Dedifferentiated amniotic fluid mesenchymal stem cell (primary cell): ENCODE data around the gene GUCA2A.
A peak's percentile ranks its signal among the peaks of the same experiment; 100 is the strongest.
"Not testable (repeated sequence)": the region's sequence is repeated elsewhere in the genome, so short reads cannot be mapped to it uniquely, and the experiment has no call there.

ENCODE experiments used
- DNase-seq: peaks from one replicate; pipeline ENCODE4 v3.0.0-alpha.2; 2016; ENCODE audit errors: extremely low spot score

Gene GUCA2A, protein sequence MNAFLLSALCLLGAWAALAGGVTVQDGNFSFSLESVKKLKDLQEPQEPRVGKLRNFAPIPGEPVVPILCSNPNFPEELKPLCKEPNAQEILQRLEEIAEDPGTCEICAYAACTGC

GRCh38 chr1:42164551-42165420, at the start of gene GUCA2A:
TSS of gene GUCA2A (minus strand) at chr1:42164745. CDS start at chr1:42164712, 33 bp downstream.
- DNase-seq, result no peak

DNA sequence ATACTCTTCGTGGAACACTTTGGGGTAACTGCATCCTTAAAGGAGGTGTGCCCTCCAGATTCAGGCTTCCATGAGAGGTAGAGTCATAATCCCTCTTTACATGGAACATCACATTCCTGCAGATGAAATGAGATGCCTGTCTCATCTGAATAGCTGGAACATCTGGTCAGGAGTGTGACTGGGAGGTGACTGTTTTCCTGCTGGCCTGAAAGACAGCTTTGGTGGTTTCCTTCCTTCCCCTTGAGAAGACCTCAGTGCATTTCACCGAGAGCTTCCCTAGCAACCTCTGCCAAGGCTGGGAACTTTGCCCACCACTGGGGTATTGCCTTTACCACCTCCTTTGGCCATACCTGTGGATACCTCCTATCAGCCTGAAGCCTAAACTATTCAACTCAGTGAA, 46.7 kb upstream of the GUCA2A start:
- DNase-seq, result no peak

DNA sequence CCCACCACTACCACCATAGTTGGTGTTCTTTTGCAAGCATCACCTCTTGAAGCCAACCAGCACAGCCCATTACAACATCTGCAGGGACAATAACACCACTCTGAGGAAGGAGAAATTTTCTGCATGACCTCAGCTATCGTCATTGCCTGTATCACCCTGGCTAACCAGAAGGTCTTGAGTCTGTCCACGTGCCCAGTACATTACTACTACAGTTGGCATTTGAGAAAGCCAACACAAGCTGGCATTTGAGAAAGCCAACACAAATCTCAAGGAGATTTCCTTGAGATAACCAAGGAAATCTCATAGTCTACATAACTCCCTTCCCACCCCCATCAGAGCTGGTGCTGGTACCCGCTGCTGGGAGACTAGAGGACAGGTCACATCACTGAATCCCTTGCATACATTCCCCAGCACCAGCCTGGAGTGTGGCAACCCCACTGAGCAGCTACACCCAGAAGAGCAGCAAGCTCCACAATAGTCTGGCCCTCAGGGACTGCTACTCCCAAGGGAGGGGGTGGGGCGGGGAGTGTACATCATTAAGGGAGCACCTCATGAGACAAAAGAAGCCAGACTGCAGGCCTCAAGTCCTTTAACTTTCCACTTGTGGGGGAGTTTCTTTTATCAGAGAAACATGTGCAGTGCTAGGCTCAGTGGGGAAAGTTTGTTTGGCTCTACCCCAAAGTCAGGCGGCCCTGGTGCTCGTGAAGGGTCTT, 46.0 kb upstream of the GUCA2A start:
- no peak for DNase-seq

- peak; percentile 26 for DNase-seq
These were observed 45.1 kb upstream of the GUCA2A start for GRCh38 chr1:42209526-42210251.

GRCh38 chr1:42206930-42207329, 42.4 kb upstream of the GUCA2A start:
- DNase-seq, result not testable (repeated sequence)

DNA sequence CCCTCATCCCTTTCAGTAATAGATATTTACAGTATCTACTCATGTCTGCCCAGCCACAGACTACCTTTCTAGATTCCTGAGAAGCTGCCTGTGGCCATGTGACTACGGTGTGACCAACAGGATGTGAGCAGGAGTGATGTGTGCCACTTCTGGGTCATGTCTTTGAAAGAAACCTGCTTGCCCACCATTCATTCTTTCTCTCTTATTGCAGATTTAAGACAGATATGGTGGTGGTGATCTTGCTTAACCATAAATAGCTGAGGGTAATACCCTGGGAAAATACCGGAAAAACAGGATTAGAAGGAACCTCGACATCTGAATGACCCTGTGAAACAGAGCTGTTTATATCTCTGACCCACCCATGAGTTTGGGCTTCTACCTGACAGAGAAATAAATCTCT, 41.6 kb upstream of the GUCA2A start:
- DNase-seq, result no peak

DNA sequence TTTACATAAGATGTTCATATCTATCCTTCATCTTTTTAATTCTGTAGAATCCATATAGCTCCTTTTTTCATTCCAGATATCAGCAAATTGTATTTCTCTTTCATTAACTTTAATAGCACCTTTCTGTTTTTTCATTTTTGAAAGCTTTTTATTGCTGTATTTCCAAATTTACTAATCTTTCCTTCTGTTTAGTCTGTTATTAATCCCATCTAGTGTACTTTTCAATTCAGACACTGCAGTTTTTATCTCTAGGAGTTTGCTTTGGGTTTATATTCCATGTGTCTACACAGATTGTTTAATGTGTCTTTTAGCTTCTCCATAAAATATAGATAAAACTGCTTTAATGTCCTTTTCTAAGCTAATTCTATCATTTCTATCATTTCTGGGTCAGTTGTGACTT, 37.4 kb upstream of the GUCA2A start:
- DNase-seq, result no peak

- DNase-seq, result no peak
These were observed 33.7 kb upstream of the GUCA2A start for GRCh38 chr1:42198251-42198650.

GRCh38 chr1:42195841-42196240, 31.3 kb upstream of the GUCA2A start:
- no peak for DNase-seq

DNA sequence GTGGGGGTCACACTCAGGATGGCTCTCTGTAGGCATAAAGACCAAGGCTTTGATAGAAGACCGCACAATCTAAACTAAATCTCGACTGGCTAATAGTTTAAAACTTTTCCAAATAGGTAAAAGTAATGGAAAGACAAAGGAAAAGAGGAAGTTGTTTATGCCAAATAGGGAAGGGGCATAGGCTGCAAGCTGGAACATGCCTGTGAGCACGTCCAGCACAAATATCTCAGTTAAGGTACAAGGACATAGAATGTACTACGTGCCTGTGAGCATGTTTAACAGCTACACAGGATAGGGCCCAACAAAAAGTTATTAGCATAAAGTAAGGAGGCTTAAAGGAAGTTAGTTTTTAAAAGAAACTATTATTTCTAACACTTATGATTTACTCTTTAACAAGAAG, 27.6 kb upstream of the GUCA2A start:
- DNase-seq, result no peak

GRCh38 chr1:42191319-42191718, 26.8 kb upstream of the GUCA2A start:
- no peak for DNase-seq

DNA sequence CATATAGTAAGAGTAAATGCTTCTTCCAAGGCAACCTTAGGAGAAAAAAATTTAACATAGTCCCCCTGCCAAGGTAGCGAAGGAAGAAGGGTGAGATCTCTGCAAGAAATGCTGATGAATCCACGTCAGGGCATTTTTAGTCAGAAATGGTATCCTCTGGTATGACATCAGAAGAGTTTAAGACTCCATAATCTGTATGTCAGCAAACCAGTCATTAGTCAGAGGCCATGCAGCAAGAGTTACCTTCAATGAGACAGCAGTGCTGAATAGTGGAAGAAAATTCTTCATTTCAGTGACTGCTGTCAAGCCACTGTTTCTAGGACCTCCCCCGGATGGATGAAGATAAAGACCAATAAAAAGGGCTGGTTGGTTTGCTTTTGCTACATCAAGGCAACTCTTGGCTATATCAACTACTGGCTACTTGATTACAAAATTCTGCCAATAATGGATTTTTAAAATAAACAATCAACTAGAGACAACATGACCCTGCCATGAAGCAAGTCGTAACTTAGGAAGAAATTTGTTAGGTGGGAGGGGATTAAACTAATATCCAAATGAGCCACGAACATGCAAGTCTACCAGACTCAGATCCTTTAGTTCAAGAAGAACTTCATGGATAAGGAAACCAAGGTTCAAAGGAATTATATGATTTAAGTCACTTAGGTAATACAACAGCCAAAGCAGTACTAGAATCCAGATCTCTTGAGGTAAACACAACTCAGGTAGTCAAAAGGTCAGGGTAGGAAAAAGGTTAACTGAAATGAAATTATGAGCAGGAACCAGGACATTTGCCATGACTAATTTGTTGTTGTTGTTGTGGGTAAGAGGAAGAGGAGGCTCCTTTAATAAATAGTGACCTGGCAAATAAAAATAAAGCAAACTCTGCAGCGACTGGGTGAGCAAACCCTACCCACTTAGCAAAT, 25.6 kb upstream of the GUCA2A start:
- DNase-seq, result no peak

GRCh38 chr1:42186152-42186551, 21.6 kb upstream of the GUCA2A start:
- DNase-seq, result peak; percentile 47

- DNase-seq, result no peak
These were observed 20.1 kb upstream of the GUCA2A start for GRCh38 chr1:42184616-42185015.

DNA sequence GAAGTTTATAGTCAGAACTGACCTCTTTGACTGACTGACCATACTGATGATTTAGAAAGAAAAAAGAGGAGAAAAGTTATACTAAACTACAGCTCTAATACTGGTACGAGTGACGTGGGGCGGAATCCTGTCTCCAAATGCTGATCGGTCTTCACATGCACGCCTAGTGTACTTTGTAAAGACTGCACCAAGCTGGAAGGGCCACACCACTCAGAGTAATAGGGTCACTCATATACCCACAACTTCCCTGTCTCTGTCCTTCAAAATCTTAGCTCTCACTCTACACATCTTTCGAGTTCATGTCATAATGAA, 19.4 kb upstream of the GUCA2A start:
- no peak for DNase-seq

DNA sequence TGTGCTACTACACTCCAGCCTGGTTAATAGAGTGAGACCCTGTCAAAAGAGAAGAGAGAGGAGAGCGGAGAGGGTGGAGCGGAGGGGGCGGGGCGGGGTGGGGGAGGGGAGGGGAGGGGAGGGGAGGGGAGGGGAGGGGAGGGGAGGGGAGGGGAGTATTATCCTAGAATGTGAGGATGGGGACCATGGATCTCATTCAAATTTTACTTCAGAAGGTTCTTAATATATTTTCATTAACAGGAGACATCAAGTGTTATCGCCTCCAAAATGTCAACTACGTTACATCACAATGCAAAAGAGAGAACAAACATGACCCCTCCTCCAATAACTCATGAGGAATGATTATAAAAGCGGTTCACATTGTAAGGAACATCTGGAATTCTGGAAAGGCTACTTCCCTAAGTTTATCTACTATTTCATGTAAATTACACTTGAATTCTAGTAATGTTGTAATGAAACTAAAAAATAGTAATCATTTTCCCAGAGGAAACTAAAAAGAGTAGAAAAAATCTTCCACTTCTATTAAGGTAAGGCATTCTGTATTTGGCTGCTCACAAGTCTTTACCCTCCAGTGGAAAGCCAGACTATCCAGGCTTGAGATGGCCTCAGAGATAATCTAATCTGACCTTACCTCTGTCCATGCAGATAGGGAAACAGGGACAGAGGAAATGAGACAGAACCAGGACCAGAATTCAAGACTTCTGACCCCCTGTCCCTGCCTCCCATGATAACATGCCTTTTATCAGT, 18.8 kb upstream of the GUCA2A start:
- no peak for DNase-seq

DNA sequence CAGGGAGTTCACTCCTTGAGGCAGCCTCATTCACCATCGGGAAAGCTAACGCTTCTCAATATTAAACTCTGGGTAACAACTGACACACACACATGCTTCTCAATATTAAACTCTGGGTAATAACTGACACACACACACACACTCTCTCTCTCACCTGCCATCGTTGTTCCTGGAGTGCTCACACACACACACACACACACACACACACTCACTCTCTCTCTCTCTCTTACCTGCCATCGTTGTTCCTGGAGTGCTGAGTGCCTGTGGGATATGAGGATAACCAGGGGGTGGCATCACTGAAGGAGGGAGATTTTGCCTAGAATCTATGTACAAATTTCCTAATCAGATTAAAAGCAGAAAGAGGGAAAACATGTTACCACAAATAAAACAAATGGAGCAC, 17.1 kb upstream of the GUCA2A start:
- no peak for DNase-seq

DNA sequence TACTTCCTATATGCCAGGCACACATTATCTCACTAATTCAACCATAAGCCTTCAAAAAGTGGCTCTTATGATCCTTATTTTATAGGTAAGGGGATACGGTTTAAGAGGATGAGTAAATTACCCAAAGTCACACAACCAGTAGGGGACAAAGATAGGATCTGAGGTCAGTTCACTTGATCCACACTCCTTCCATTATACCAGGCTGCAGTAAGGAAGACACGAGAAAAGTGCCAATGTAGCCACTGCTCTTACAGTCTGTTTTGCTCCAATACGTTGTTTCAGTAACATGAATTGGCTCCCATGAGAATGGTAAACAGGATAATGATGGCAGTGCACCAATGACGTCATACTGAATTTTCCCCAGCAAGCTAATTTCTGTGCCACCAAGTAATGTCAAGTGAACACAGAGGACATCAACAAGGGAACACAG, 15.4 kb upstream of the GUCA2A start:
- no peak for DNase-seq

DNA sequence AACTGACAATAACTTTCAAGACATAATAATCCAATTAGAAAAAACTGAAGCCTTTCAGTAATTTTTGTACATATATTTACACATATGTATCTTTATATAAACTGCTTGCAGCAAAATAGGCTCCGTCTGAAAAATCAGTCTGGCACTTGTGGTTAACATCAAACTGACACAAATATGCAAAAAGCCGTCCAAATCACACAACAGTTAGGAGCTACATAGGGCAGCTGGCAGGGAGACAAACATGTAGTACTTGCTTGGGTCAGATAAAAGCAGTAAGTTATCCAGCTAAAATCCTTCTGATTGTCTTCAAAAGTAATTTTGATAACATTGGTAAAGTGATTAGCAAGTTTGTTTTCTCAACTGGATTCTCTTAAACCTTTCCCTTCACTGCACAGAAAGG, 14.7 kb upstream of the GUCA2A start:
- DNase-seq, result peak; percentile 47

GRCh38 chr1:42178249-42178648, 13.7 kb upstream of the GUCA2A start:
- DNase-seq, result no peak
